ENCODE data around the gene OGDH. TPM values are rescaled to one million over a fixed set of nuclear protein-coding genes. Genes with fewer than 3 reads are reported as not detected.
A peak's percentile ranks its signal among the peaks of the same experiment; 100 is the strongest.

The OGDH gene
- total and polyA plus RNA-seq, 9 donors = 24.4 to 84.6 (median 57.7) TPM

GRCh38 chr7:44573464-44574286, 32.8 kb upstream of the OGDH start, which contains the start of gene DDX56:
Gene DDX56 (minus strand): TSS chr7:44573908. CDS start chr7:44573895, 13 bp downstream.
- peak within 1 kb of the TSS; percentile 44 to 74 for H3K27ac ChIP-seq
- H3K4me1 ChIP-seq (ENCODE audit: insufficient read depth) = peaks cover 6% of the 10 kb centered on the region
- DNase-seq = peak; percentile 92 to 96 (median 94)
- H3K9me3 ChIP-seq = no peaks in the 10 kb centered on the region
- intact Hi-C loops (cut with DNase I) = no loop called here
- H3K27me3 ChIP-seq = no peaks in the 10 kb centered on the region
- TF ChIP-seq POLR2A (IDR thresholded peaks at IDR 0.05) (peak; percentile 85), EP300 (IDR thresholded peaks at IDR 0.05) (no peak)
- 0% methylated on average over 41 to 74 of the region's 74 CpGs for WGBS, 3 donors
- H3K36me3 ChIP-seq = no peaks in the 10 kb centered on the region
- H3K4me3 ChIP-seq = peak within 1 kb of the TSS; percentile 77

DNA sequence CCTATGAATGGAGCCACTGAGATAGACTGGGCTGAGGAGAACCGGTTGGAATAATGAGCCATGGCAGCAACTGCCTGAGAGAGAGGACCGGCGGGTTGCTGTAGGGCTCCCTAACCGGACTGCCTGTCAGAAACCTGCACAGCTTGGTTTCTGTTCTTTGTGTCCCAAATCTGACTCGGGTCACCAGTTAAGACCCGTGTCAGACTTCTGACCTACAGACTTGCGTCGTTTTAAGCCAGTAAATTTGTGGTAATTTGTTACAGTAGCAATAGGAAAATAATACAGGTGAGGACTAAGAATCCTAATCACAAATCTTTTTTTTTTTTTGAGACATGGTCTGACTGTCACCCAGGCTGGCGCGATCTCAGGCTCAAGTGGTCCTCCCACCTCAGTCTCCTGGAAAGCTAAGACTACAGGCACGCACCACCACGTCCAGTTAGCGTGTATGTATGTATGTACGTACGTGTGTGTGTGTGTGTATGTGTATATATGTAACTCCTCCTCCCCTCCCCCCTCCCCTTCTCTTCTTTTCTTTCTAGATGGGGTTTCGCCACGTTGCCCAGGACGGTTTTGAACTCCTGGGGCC, 32.0 kb upstream of the OGDH start:
- Histone ChIP-seq H3K27ac (peak overlapping the region; percentile 44 to 74), H3K4me3 (peak overlapping the region; percentile 77), H3K36me3 (no peaks in the 10 kb centered on the region), H3K4me1 (ENCODE audit: insufficient read depth) (peaks cover 6% of the 10 kb centered on the region), H3K27me3 (no peaks in the 10 kb centered on the region), H3K9me3 (no peaks in the 10 kb centered on the region)
- DNase-seq = no peak
- WGBS, 3 donors = 24 to 34% (median 26%) methylated on average over 18 of the region's 18 CpGs
- intact Hi-C loops (cut with DNase I) = no loop called here
- TF ChIP-seq, protein P1, sequence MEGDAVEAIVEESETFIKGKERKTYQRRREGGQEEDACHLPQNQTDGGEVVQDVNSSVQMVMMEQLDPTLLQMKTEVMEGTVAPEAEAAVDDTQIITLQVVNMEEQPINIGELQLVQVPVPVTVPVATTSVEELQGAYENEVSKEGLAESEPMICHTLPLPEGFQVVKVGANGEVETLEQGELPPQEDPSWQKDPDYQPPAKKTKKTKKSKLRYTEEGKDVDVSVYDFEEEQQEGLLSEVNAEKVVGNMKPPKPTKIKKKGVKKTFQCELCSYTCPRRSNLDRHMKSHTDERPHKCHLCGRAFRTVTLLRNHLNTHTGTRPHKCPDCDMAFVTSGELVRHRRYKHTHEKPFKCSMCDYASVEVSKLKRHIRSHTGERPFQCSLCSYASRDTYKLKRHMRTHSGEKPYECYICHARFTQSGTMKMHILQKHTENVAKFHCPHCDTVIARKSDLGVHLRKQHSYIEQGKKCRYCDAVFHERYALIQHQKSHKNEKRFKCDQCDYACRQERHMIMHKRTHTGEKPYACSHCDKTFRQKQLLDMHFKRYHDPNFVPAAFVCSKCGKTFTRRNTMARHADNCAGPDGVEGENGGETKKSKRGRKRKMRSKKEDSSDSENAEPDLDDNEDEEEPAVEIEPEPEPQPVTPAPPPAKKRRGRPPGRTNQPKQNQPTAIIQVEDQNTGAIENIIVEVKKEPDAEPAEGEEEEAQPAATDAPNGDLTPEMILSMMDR (IDR thresholded peaks at IDR 0.05) = no peak
- TF ChIP-seq EP300 (IDR thresholded peaks at IDR 0.05) (no peak), POLR2A (IDR thresholded peaks at IDR 0.05) (no peak)

DNA sequence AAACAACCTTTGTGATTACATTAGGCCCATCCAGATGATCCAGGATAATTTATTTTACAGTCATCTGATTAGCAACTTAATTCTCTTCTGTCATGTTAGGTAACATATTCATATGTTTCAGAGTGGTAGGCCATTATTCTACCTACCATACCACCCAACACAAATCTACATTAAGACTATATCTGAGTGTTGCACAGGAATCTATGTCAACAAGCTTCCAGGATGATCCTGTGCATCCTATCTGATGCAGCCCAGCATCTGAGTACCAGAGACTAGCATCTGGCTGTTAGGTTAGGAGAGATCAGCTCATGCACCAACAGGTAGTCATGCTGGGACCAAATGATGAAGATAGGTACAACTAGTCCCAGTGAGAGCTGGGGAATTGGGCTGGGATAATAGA, 31.4 kb upstream of the OGDH start:
- DNase-seq = no peak
- H3K4me3 ChIP-seq = no peak overlapping the region
- intact Hi-C loops (cut with DNase I) = no loop called here
- H3K4me1 ChIP-seq (ENCODE audit: insufficient read depth) = peaks cover 6% of the 10 kb centered on the region
- H3K27ac ChIP-seq = no peak overlapping the region
- no peaks in the 10 kb centered on the region for H3K27me3 ChIP-seq
- TF ChIP-seq EP300 (IDR thresholded peaks at IDR 0.05) (no peak), POLR2A (IDR thresholded peaks at IDR 0.05) (no peak)
- TF ChIP-seq, protein P1 (IDR thresholded peaks at IDR 0.05) = no peak
- H3K36me3 ChIP-seq = no peaks in the 10 kb centered on the region
- H3K9me3 ChIP-seq = no peaks in the 10 kb centered on the region

GRCh38 chr7:44576228-44576627, 30.2 kb upstream of the OGDH start:
- H3K36me3 ChIP-seq = no peaks in the 10 kb centered on the region
- H3K27me3 ChIP-seq = no peaks in the 10 kb centered on the region
- DNase-seq = no peak
- peaks cover 10% of the 10 kb centered on the region for H3K4me1 ChIP-seq (ENCODE audit: insufficient read depth)
- WGBS, 3 donors = 71 to 76% (median 71%) methylated on average over 2 of the region's 2 CpGs
- H3K9me3 ChIP-seq = no peaks in the 10 kb centered on the region
- intact Hi-C loops (cut with DNase I) = no loop called here
- TF ChIP-seq, protein P1 (IDR thresholded peaks at IDR 0.05) = no peak
- TF ChIP-seq POLR2A (IDR thresholded peaks at IDR 0.05) (no peak), EP300 (IDR thresholded peaks at IDR 0.05) (no peak)
- no peak overlapping the region for H3K4me3 ChIP-seq
- no peak overlapping the region for H3K27ac ChIP-seq

Data from ovary (tissue), 9 donors.